ENCODE data around the gene HENMT1. TPM values are rescaled to one million over a fixed set of nuclear protein-coding genes. Genes with fewer than 3 reads are reported as not detected.

The HENMT1 gene
- total RNA-seq, 4 donors from 2014 or later = 4.8 to 5.1 TPM; not detected in 2

GRCh38 chr1:108598340-108598739 lies 62.6 kb downstream of the HENMT1 start:
- H3K9me3 ChIP-seq = no peaks in the 10 kb centered on the region
- intact Hi-C loops (cut with DNase I; ENCODE audit: low total_unique reads) = no loop called here
- 45 to 88% methylated on average over 1 of the region's 1 CpG for WGBS, 2 donors (ENCODE audit: low coverage in 1 of 2)
- in situ Hi-C loops (cut with MboI; ENCODE audit: low pct_ligation_motif_present in 1 of 4, low pct_unique_long_range_greater_than_20kb in 1 of 4, low sequenced_read_pairs in 3 of 4) = no loop called here
- TF ChIP-seq CTCF (IDR thresholded peaks at IDR 0.05) (no peak), POLR2AphosphoS5 (IDR thresholded peaks at IDR 0.05) (no peak), POLR2A (IDR thresholded peaks at IDR 0.05) (no peak), EP300 (IDR thresholded peaks at IDR 0.05; ENCODE audit: low read depth) (no peak)
- DNase-seq = no peak
- H3K36me3 ChIP-seq = peaks cover 0 to 22% (median 0%) of the 10 kb centered on the region in 4 donors
- no peak overlapping the region for H3K4me3 ChIP-seq
- no peak overlapping the region for H3K27ac ChIP-seq
- no peaks in the 10 kb centered on the region for H3K27me3 ChIP-seq
- H3K4me1 ChIP-seq = peaks cover 0 to 52% (median 14%) of the 10 kb centered on the region in 4 donors

Other genes starting within 250 kb of the HENMT1 start
- under 1 TPM in 1 of 4 donors, not detected in 3; 0.32 TPM for gene NBPF6, start 210.8 kb downstream of the HENMT1 start, total RNA-seq
- 10 to 100 TPM; 15.7 to 27.0 (median 24.9) TPM for gene EEIG2, start 101.0 kb downstream of the HENMT1 start, total RNA-seq
- 10 to 100 TPM; 11.7 to 56.4 (median 39.2) TPM for gene PRPF38B, start 31.2 kb upstream of the HENMT1 start, total RNA-seq
- not detected for gene FNDC7, start 51.8 kb upstream of the HENMT1 start, total RNA-seq
- 100 to 1,000 TPM in 1 of 4 donors, 10 to 100 TPM in 3; 33.3 to 134 (median 76.3) TPM for gene STXBP3, start 85.6 kb upstream of the HENMT1 start, total RNA-seq
- not detected for gene AKNAD1, start 196.0 kb upstream of the HENMT1 start, total RNA-seq
- 10 to 100 TPM in 3 of 4 donors, 1 to 10 TPM in 1; 9.7 to 31.0 (median 23.8) TPM for gene GPSM2, start 215.9 kb upstream of the HENMT1 start, total RNA-seq

Measured in transverse colon (tissue), 4 donors.